Peyer's patch (tissue), 4 donors: ENCODE measurements around the gene PLEKHS1. TPM values are rescaled to one million over a fixed set of nuclear protein-coding genes. Genes with fewer than 3 reads are reported as not detected.
A peak's percentile ranks its signal among the peaks of the same experiment; 100 is the strongest.

Experiments
- DNase-seq, 3 donors: peaks; one replicate each; pipeline ENCODE4 v3.0.0-alpha.2; 2017 to 2019
- H3K27ac ChIP-seq, 4 donors: fragments of 200-600 bp; sonication (generic); one replicate each; pipeline ENCODE4 v1.5.1; 2016 to 2019
- H3K27me3 ChIP-seq, 2 donors: fragments of 200-600 bp; sonication (generic); one replicate each; pipeline ENCODE4 v1.5.1; 2019
- H3K36me3 ChIP-seq, 3 donors: fragments of 200-600 bp; sonication (generic); one replicate each; pipeline ENCODE4 v1.5.1; 2016 to 2019
- H3K4me1 ChIP-seq, 4 donors: fragments of 200-600 bp; sonication (generic); one replicate each; pipeline ENCODE4 v1.5.1; 2016 to 2019
- H3K4me3 ChIP-seq, 4 donors: fragments of 200-600 bp; sonication (generic); 1 replicate in 3 of 4; 2 replicates in 1 of 4; pipeline ENCODE4 v1.5.1; 2016 to 2019; ENCODE audit warnings: mild to moderate bottlenecking in 1 of 4
- H3K9me3 ChIP-seq, 4 donors: fragments of 200-600 bp; sonication (generic); one replicate each; pipeline ENCODE4 v1.5.1; 2016 to 2019; ENCODE audit warnings: mild to moderate bottlenecking in 1 of 4
- CTCF ChIP-seq, 6 experiments: fragments of 450-650 bp in 4 of 6; fragments of 200-600 bp in 2 of 6; sonication (generic) in 1 of 6; IDR thresholded peaks; one replicate each; pipeline ENCODE4 v1.5.1; 2017 to 2019; ENCODE audit warnings: antibody characterized with exemption in 6 of 6, mild to moderate bottlenecking in 3 of 6, moderate library complexity in 1 of 6
- POLR2A ChIP-seq, 2 donors: fragments of 450-650 bp; IDR thresholded peaks; one replicate each; pipeline ENCODE4 v1.5.1; 2017; ENCODE audit warnings: antibody characterized with exemption in 2 of 2, mild to moderate bottlenecking in 2 of 2, moderate library complexity in 2 of 2
- total RNA-seq, 4 donors: library from RNA; depleted of rRNA; stranded (reverse); fragments of >200 nt; gene quantifications; one replicate each; pipeline ENCODE4 v1.1.0, GENCODE V29; 2016

PLEKHS1 gene
- total RNA-seq, 4 donors from 2014 or later, result 20.6 to 129 (median 50.4) TPM

- no peaks in the 10 kb centered on the region for H3K27me3 ChIP-seq
- DNase-seq, result no peak
- H3K36me3 ChIP-seq, result peaks cover 0 to 5% (median 0%) of the 10 kb centered on the region in 3 donors
- TF ChIP-seq POLR2A (IDR thresholded peaks at IDR 0.05) (no peak), CTCF (IDR thresholded peaks at IDR 0.05) (no peak)
- no peak overlapping the region for H3K4me3 ChIP-seq
- peaks cover 0 to 21% (median 0%) of the 10 kb centered on the region in 4 donors for H3K4me1 ChIP-seq
- no peaks in the 10 kb centered on the region for H3K9me3 ChIP-seq
- H3K27ac ChIP-seq, result peak overlapping the region in 1 of 4 donors; percentile 13
Observed at GRCh38 chr10:113709221-113709838, 42.2 kb upstream of the PLEKHS1 start.

- Histone ChIP-seq H3K27ac (no peak overlapping the region), H3K4me3 (no peak overlapping the region), H3K9me3 (no peaks in the 10 kb centered on the region), H3K4me1 (peaks cover 0 to 14% (median 0%) of the 10 kb centered on the region in 4 donors), H3K36me3 (peaks cover 0 to 9% (median 0%) of the 10 kb centered on the region in 3 donors), H3K27me3 (no peaks in the 10 kb centered on the region)
- DNase-seq, result no peak
- TF ChIP-seq CTCF (IDR thresholded peaks at IDR 0.05) (no peak), POLR2A (IDR thresholded peaks at IDR 0.05) (no peak)
Observed at GRCh38 chr10:113711142-113711541, 40.3 kb upstream of the PLEKHS1 start.

GRCh38 chr10:113712024-113712423 lies 39.5 kb upstream of the PLEKHS1 start:
- no peak overlapping the region for H3K4me3 ChIP-seq
- H3K27me3 ChIP-seq, result no peaks in the 10 kb centered on the region
- H3K36me3 ChIP-seq, result peaks cover 0 to 9% (median 0%) of the 10 kb centered on the region in 3 donors
- no peak for DNase-seq
- no peak for TF ChIP-seq POLR2A (IDR thresholded peaks at IDR 0.05)
- TF ChIP-seq CTCF (IDR thresholded peaks at IDR 0.05), result no peak
- H3K9me3 ChIP-seq, result no peaks in the 10 kb centered on the region
- no peak overlapping the region for H3K27ac ChIP-seq
- peaks cover 0 to 14% (median 0%) of the 10 kb centered on the region in 4 donors for H3K4me1 ChIP-seq

- TF ChIP-seq POLR2A (IDR thresholded peaks at IDR 0.05) (no peak), CTCF (IDR thresholded peaks at IDR 0.05) (no peak)
- no peak for DNase-seq
- peaks cover 0 to 14% (median 0%) of the 10 kb centered on the region in 4 donors for H3K4me1 ChIP-seq
- no peaks in the 10 kb centered on the region for H3K27me3 ChIP-seq
- no peaks in the 10 kb centered on the region for H3K9me3 ChIP-seq
- H3K4me3 ChIP-seq, result no peak overlapping the region
- H3K27ac ChIP-seq, result peak overlapping the region in 3 of 4 donors; percentile 23 to 72 (median 24)
- H3K36me3 ChIP-seq, result peaks cover 0 to 9% (median 0%) of the 10 kb centered on the region in 3 donors
Observed at GRCh38 chr10:113712755-113713639, 38.5 kb upstream of the PLEKHS1 start.

GRCh38 chr10:113713640-113713982 lies 37.9 kb upstream of the PLEKHS1 start:
- Histone ChIP-seq H3K36me3 (peaks cover 0 to 9% (median 0%) of the 10 kb centered on the region in 3 donors), H3K9me3 (no peaks in the 10 kb centered on the region), H3K27ac (peak overlapping the region in 3 of 4 donors; percentile 23 to 72 (median 24)), H3K27me3 (no peaks in the 10 kb centered on the region), H3K4me3 (no peak overlapping the region), H3K4me1 (peaks cover 0 to 14% (median 0%) of the 10 kb centered on the region in 4 donors)
- DNase-seq, result no peak
- TF ChIP-seq POLR2A (IDR thresholded peaks at IDR 0.05) (no peak), CTCF (IDR thresholded peaks at IDR 0.05) (no peak)
